GM18873 (cell line): ENCODE data around the gene ABCB9.
"Not testable (repeated sequence)": the region's sequence is repeated elsewhere in the genome, so short reads cannot be mapped to it uniquely, and the experiment has no call there.

ENCODE experiments used
- ATAC-seq: cut with Tn5 transposase; IDR thresholded peaks from one replicate; pipeline ENCODE4 v1.9.1; 2021; ENCODE audit warnings: mild to moderate bottlenecking, moderate library complexity, moderate number of reproducible peaks; ENCODE audit not compliant: unreplicated experiment, low FRiP score

ABCB9 gene

GRCh38 chr12:122903693-122904034 lies 62.6 kb downstream of the ABCB9 start:
- no peak for ATAC-seq

- no peak for ATAC-seq
Observed at GRCh38 chr12:122902854-122903692, 63.2 kb downstream of the ABCB9 start.

- ATAC-seq: no peak
Observed at GRCh38 chr12:122899887-122900286, 66.4 kb downstream of the ABCB9 start.

- ATAC-seq: no peak
Observed at GRCh38 chr12:122896662-122897061, 69.6 kb downstream of the ABCB9 start.

- ATAC-seq: no peak
Observed at GRCh38 chr12:122895704-122896636, 70.3 kb downstream of the ABCB9 start, which contains the start of gene VPS37B. VPS37B (minus strand) TSS chr12:122896124; CDS start chr12:122896062, 62 bp downstream.

GRCh38 chr12:122895320-122895703 lies 71.0 kb downstream of the ABCB9 start:
- no peak for ATAC-seq

GRCh38 chr12:122894193-122895121 lies 71.8 kb downstream of the ABCB9 start:
- no peak for ATAC-seq

GRCh38 chr12:122893208-122894153 lies 72.8 kb downstream of the ABCB9 start:
- ATAC-seq: no peak

GRCh38 chr12:122892724-122893123 lies 73.5 kb downstream of the ABCB9 start:
- ATAC-seq: not testable (repeated sequence)

GRCh38 chr12:122891661-122892525 lies 74.4 kb downstream of the ABCB9 start:
- no peak for ATAC-seq

GRCh38 chr12:122889761-122890520 lies 76.3 kb downstream of the ABCB9 start:
- ATAC-seq: no peak

GRCh38 chr12:122888232-122888752 lies 78.0 kb downstream of the ABCB9 start:
- no peak for ATAC-seq

- ATAC-seq: peak; percentile 26
Observed at GRCh38 chr12:122887819-122888212, 78.4 kb downstream of the ABCB9 start.

- peak; percentile 86 for ATAC-seq
Observed at GRCh38 chr12:122886851-122887818, 79.1 kb downstream of the ABCB9 start.

GRCh38 chr12:122886161-122886560 lies 80.1 kb downstream of the ABCB9 start:
- ATAC-seq: no peak

- ATAC-seq: no peak
Observed at GRCh38 chr12:122884860-122885259, 81.4 kb downstream of the ABCB9 start.
